Measurements from ENCODE around the gene TBC1D4. TPM values are rescaled to one million over a fixed set of nuclear protein-coding genes. Genes with fewer than 3 reads are reported as not detected.

TBC1D4 gene
- total and polyA plus RNA-seq, 2 donors (not counting 1 experiment from before 2014, with no cell fraction given) = 10.3 to 15.4 TPM

DNA sequence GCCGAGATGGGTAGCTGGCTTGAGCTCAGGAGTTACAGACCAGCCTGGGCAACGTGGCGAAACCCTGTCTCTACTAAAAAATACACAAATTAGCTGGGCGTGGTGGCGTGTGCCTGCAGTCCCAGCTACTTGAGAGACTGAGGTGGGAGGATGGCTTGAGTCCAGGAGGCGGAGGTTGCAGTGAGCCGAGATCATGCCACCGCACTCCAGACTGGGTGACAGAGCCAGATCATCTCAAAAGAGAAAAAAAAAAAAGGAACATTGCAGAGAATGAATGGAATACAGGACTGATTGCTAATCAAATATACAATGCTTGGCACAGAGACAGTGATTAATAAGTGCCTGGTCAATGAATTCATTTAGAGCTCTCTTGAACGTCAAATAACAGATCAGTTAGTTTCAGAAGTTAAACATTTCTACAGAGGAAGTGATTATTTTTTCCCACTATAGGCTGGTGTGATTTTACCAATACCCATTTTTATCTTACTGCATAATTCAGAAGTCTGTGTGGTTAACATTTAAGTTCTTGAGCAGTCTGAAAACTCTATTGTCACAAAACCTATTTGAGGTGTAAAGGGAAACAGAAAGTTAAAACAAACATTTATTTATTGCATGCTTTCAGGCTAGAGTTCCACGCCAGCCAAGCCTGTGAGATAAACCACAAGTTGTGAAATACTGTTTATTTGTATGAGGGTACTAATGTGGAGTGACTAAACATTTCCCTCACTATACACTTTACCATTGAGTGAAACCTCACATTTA is 7.7 kb upstream of the TBC1D4 start:
- TF ChIP-seq, protein P1, sequence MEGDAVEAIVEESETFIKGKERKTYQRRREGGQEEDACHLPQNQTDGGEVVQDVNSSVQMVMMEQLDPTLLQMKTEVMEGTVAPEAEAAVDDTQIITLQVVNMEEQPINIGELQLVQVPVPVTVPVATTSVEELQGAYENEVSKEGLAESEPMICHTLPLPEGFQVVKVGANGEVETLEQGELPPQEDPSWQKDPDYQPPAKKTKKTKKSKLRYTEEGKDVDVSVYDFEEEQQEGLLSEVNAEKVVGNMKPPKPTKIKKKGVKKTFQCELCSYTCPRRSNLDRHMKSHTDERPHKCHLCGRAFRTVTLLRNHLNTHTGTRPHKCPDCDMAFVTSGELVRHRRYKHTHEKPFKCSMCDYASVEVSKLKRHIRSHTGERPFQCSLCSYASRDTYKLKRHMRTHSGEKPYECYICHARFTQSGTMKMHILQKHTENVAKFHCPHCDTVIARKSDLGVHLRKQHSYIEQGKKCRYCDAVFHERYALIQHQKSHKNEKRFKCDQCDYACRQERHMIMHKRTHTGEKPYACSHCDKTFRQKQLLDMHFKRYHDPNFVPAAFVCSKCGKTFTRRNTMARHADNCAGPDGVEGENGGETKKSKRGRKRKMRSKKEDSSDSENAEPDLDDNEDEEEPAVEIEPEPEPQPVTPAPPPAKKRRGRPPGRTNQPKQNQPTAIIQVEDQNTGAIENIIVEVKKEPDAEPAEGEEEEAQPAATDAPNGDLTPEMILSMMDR (conservative IDR thresholded peaks at IDR 0.05 in 1 of 2, IDR thresholded peaks at IDR 0.05 in 1 of 2; ENCODE audit: low read depth in 1 of 2, low read length in 2 of 2) = no peak
- no peak for TF ChIP-seq EZH2 (IDR thresholded peaks at IDR 0.05; ENCODE audit: low read length, missing control alignments)
- Histone ChIP-seq H3K9ac (ENCODE audit: insufficient read depth, low read length) (no peak overlapping the region), H3K4me2 (ENCODE audit: extremely low read depth, insufficient read depth, low read length) (no peak overlapping the region), H3K4me3 (replicated peaks in 1 of 4; ENCODE audit: control extremely low read depth in 1 of 4, insufficient read depth in 1 of 4, low read depth in 3 of 4, low read length in 4 of 4) (no peak overlapping the region), H3K27ac (ENCODE audit: insufficient read depth, low read length) (no peak overlapping the region), H3K36me3 (ENCODE audit: control insufficient read depth, insufficient read depth, low read length) (no peaks in the 10 kb centered on the region), H3K79me2 (ENCODE audit: control insufficient read depth, insufficient read depth, low read length) (no peaks in the 10 kb centered on the region), H3K27me3 (ENCODE audit: control insufficient read depth, insufficient read depth, low read length) (no peaks in the 10 kb centered on the region), H4K20me1 (ENCODE audit: control insufficient read depth, extremely low read depth, insufficient read depth, low read length) (no peaks in the 10 kb centered on the region), H3K4me1 (ENCODE audit: control insufficient read depth, extremely low read depth, insufficient read depth, low read length) (no peaks in the 10 kb centered on the region), H2AFZ (ENCODE audit: low read length) (no peak overlapping the region), H3K9me3 (ENCODE audit: control insufficient read depth, insufficient read depth, low read depth, low read length) (no peaks in the 10 kb centered on the region)
- peak; percentile 66 to 79 for DNase-seq (ENCODE audit: low read depth in 2 of 2)

DNA sequence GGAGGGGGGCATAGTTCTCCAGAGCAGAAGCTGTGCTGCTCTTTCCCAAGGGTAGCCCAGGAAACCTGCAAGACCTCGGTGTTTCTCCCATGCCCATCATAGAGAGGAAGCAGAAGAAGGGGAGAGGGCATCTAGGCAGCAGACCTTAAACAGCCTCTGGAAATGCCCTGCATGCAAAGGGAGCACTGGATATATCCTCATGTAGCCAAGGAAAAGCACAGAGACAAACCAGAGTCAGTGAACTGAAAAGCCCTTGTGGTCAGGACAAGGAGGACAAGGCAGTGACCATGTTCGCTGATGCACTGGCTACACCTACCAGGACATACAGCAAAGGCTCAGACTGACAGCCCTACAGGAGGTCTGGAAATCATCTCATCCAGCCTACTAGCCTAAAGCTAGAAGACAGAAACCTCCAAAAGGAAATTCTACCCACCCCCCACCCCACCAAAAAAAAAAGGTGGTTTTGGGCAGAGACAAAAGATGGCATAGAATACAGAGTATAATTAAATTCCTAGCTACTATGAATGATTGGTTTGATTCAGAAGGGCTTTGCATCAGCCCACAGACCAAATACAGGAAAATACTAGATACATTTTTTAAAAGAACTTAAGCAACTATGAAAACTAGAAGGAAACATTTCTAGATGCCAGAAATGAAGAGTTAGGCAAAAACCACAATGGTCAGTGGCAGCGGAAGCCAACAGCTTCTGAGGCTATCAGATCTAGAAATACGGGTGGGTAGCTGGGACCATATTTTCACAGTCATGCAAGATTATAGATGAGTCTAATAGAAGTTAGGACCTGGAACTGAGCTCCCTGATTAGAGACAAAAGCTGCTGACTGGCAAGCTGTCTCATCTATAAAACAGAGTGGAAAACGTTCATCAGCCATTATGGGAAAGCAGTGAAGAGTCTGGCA is 4.4 kb upstream of the TBC1D4 start:
- H3K27ac ChIP-seq (ENCODE audit: insufficient read depth, low read length) = no peak overlapping the region
- H3K9ac ChIP-seq (ENCODE audit: insufficient read depth, low read length) = no peak overlapping the region
- H2AFZ ChIP-seq (ENCODE audit: low read length) = no peak overlapping the region

More for the DNA sequence above, 4.4 kb upstream of the TBC1D4 start:
- Histone ChIP-seq H3K79me2 (ENCODE audit: control insufficient read depth, insufficient read depth, low read length) (no peaks in the 10 kb centered on the region), H3K4me2 (ENCODE audit: extremely low read depth, insufficient read depth, low read length) (no peak overlapping the region), H4K20me1 (ENCODE audit: control insufficient read depth, extremely low read depth, insufficient read depth, low read length) (no peaks in the 10 kb centered on the region), H3K9me3 (ENCODE audit: control insufficient read depth, insufficient read depth, low read depth, low read length) (no peaks in the 10 kb centered on the region), H3K36me3 (ENCODE audit: control insufficient read depth, insufficient read depth, low read length) (no peaks in the 10 kb centered on the region), H3K4me1 (ENCODE audit: control insufficient read depth, extremely low read depth, insufficient read depth, low read length) (no peaks in the 10 kb centered on the region), H3K27me3 (ENCODE audit: control insufficient read depth, insufficient read depth, low read length) (no peaks in the 10 kb centered on the region), H3K4me3 (replicated peaks in 1 of 4; ENCODE audit: control extremely low read depth in 1 of 4, insufficient read depth in 1 of 4, low read depth in 3 of 4, low read length in 4 of 4) (no peak overlapping the region)
- TF ChIP-seq, protein P1 (conservative IDR thresholded peaks at IDR 0.05 in 1 of 2, IDR thresholded peaks at IDR 0.05 in 1 of 2; ENCODE audit: low read depth in 1 of 2, low read length in 2 of 2) = no peak
- no peak for TF ChIP-seq EZH2 (IDR thresholded peaks at IDR 0.05; ENCODE audit: low read length, missing control alignments)
- peak in 1 of 2 donors; percentile 57 for DNase-seq (ENCODE audit: low read depth in 2 of 2)

All from fibroblast of lung (primary cell).